K562 (cell line): Measurements from ENCODE around the gene TRIM3. TPM values are rescaled to one million over a fixed set of nuclear protein-coding genes. Genes with fewer than 3 reads are reported as not detected.

Source experiments
- CREM ChIP-seq: IDR thresholded peaks from 2 replicates; pipeline ENCODE4 v1.6.1; 2014; ENCODE audit warnings: antibody characterized with exemption, low read depth
- DNMT1 ChIP-seq: fragments of 450-650 bp; IDR thresholded peaks from 2 replicates; pipeline ENCODE4 v1.6.1; 2016; ENCODE audit warnings: antibody characterized with exemption, mild to moderate bottlenecking
- HINFP ChIP-seq: fragments of 450-650 bp; conservative IDR thresholded peaks from 2 replicates; pipeline ENCODE4 v1.6.1; 2016; ENCODE audit warnings: missing genetic modification characterization, low read depth, mild to moderate bottlenecking, control low read depth, missing compliant biosample characterization
- MAZ ChIP-seq, 2 experiments: fragments of 450-650 bp in 1 of 2; sonication (generic) in 1 of 2; formaldehyde crosslinking; IDR thresholded peaks in 1 of 2; conservative IDR thresholded peaks in 1 of 2; 2 replicates each; pipeline versions ENCODE4 v1.4.0 to v1.5.0; 2020; ENCODE audit warnings: mild to moderate bottlenecking in 1 of 2, missing genetic modification reagents in 1 of 2
- MIER1 ChIP-seq: fragments of 450-650 bp; IDR thresholded peaks from 2 replicates; pipeline ENCODE4 v1.6.1; 2016; ENCODE audit warnings: antibody characterized with exemption, mild to moderate bottlenecking, low read depth
- PHF8 ChIP-seq: fragments of 200-600 bp; sonication (generic); IDR thresholded peaks from 2 replicates; pipeline ENCODE4 v1.6.1; 2012; ENCODE audit warnings: mixed run types, mild to moderate bottlenecking, inconsistent platforms, low read length, moderate library complexity, borderline replicate concordance
- POLR2G ChIP-seq: fragments of 200-400 bp; formaldehyde crosslinking; IDR thresholded peaks from 2 replicates; pipeline ENCODE4 v1.6.1; 2017; ENCODE audit warnings: low read depth, mild to moderate bottlenecking, antibody characterized with exemption, low read length, moderate library complexity
- REST ChIP-seq, 2 experiments: fragments of 450-650 bp; formaldehyde crosslinking in 1 of 2; IDR thresholded peaks; 2 replicates each; pipeline versions ENCODE4 v1.4.0 to v1.6.1; 2014 to 2020; ENCODE audit warnings: mild to moderate bottlenecking in 2 of 2, borderline replicate concordance in 1 of 2, low read depth in 1 of 2
- SFPQ ChIP-seq: fragments of 200-400 bp; formaldehyde crosslinking; IDR thresholded peaks from 2 replicates; pipeline ENCODE4 v1.6.1; 2017; ENCODE audit warnings: mild to moderate bottlenecking, low read depth, low read length, moderate library complexity
- ZBTB8A ChIP-seq: fragments of 450-650 bp; IDR thresholded peaks from 2 replicates; pipeline ENCODE4 v1.6.1; 2018; ENCODE audit warnings: mild to moderate bottlenecking, moderate library complexity; ENCODE audit not compliant: partially characterized antibody
- ZNF449 ChIP-seq: fragments of 250-450 bp; sonication (Bioruptor Pico); IDR thresholded peaks from 2 replicates; pipeline ENCODE4 v1.8.0; 2022; ENCODE audit warnings: moderate library complexity, mild to moderate bottlenecking, inconsistent platforms
- polyA plus RNA-seq, 8 experiments: library from polyadenylated mRNA; depleted of rRNA in 4 of 8; stranded (reverse) in 5 of 8; unstranded in 3 of 8; fragments of >200 nt; fragmentation: Nextera tagmentation in 2 of 8; fragmentation: Illumina TruSeq in 1 of 8; extraction: Ambion mirVana in 2 of 8; extraction: Trizol in 1 of 8; gene quantifications; 2 replicates each; pipeline versions ENCODE4 v1.2.1 to v1.2.3, GENCODE V29; 2011 to 2014; ENCODE audit warnings: inconsistent platforms in 1 of 8, missing spikeins in 1 of 8
- total RNA-seq, 7 experiments: library from RNA; depleted of rRNA in 6 of 7; stranded (reverse); fragments of >200 nt in 6 of 7; fragmentation: Illumina TruSeq in 2 of 7; extraction: Trizol in 2 of 7; gene quantifications; 2 replicates each; pipeline versions ENCODE4 v1.2.1 to v1.2.3, GENCODE V29; 2011 to 2021; ENCODE audit warnings: low replicate concordance in 1 of 7

The TRIM3 gene
- total and polyA plus RNA-seq, 9 of the 15 experiments (the other 6 are each of a cell fraction or from before 2014, with no cell fraction given) = 0.45 to 9.2 (median 4.7) TPM

- TF ChIP-seq REST (IDR thresholded peaks at IDR 0.05; ENCODE audit: borderline replicate concordance) (no peak), REST (CRISPR knock-in tag; IDR thresholded peaks at IDR 0.05; ENCODE audit: low read depth) (0 out of 2 replicates have a peak, but pooled peaks have one; percentile 34), MAZ (CRISPR knock-in tag; conservative IDR thresholded peaks at IDR 0.05 in 1 of 2, IDR thresholded peaks at IDR 0.05 in 1 of 2) (peak in 1 of 2 experiments; percentile 59; a peak in 1 of 4 replicates), SFPQ (no peak), PHF8 (peak; percentile 77; the same call in 1 of the 2 replicates), ZBTB8A (no peak), CREM (0 out of 2 replicates have a peak, but pooled peaks have one; percentile 11), HINFP (tag) (peak; percentile 77), MIER1 (no peak), POLR2G (peak; percentile 90), ZNF449 (CRISPR knock-in tag) (no peak), DNMT1 (0 out of 2 replicates have a peak, but pooled peaks have one; percentile 30)
Observed at GRCh38 chr11:6473451-6474412, at the start of gene TRIM3 (continued).
